ENCODE measurements around the gene KATNAL1.
A peak's percentile ranks its signal among the peaks of the same experiment; 100 is the strongest.

Gene KATNAL1

GRCh38 chr13:30158774-30159445 lies 148.4 kb downstream of the KATNAL1 start:
- DNase-seq, result peak; percentile 13

GRCh38 chr13:30157616-30157993 lies 149.7 kb downstream of the KATNAL1 start:
- no peak for DNase-seq

DNA sequence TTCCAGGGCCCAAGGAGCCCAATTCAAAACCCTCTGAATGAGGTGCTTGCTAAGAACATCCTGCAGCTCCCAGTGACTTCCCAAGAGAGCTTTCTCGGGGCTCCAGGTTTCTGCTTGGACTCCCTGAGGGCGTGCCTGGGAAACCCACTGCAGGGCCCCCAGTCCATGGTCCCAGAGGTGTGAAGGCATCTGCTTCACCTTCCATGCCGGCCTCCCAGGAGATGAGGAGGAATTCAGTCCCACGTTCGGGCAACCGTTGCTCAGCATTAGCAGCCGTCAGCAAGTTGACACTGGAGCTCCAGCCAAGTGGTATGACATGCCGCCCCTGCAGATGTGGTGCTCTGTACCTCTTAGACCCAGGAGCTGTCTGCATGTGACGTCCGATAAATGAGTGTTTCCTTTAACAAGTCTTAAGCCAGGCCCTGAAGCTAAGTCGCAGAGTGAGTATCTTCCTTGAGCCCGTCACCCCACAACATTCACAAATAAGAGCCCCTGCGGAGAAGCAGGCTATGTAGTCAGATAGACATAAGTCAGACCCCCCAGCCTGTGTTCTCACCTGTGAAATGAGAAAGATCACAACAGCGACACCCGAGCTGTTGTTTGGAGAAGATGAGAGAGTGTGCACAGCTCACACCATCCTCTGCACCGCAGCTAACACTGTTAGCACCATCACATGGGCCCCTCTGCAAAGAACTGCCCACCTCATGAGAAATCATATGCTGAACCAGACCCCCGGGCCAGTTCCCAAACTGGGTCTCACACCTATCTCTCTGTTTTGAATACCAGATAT lies 150.3 kb downstream of the KATNAL1 start:
- DNase-seq, result no peak

- DNase-seq, result no peak
These were observed 151.1 kb downstream of the KATNAL1 start for GRCh38 chr13:30156270-30156669.

GRCh38 chr13:30154931-30155330 lies 152.4 kb downstream of the KATNAL1 start:
- DNase-seq, result no peak

- no peak for DNase-seq
These were observed 152.8 kb downstream of the KATNAL1 start for GRCh38 chr13:30154531-30154930.

DNA sequence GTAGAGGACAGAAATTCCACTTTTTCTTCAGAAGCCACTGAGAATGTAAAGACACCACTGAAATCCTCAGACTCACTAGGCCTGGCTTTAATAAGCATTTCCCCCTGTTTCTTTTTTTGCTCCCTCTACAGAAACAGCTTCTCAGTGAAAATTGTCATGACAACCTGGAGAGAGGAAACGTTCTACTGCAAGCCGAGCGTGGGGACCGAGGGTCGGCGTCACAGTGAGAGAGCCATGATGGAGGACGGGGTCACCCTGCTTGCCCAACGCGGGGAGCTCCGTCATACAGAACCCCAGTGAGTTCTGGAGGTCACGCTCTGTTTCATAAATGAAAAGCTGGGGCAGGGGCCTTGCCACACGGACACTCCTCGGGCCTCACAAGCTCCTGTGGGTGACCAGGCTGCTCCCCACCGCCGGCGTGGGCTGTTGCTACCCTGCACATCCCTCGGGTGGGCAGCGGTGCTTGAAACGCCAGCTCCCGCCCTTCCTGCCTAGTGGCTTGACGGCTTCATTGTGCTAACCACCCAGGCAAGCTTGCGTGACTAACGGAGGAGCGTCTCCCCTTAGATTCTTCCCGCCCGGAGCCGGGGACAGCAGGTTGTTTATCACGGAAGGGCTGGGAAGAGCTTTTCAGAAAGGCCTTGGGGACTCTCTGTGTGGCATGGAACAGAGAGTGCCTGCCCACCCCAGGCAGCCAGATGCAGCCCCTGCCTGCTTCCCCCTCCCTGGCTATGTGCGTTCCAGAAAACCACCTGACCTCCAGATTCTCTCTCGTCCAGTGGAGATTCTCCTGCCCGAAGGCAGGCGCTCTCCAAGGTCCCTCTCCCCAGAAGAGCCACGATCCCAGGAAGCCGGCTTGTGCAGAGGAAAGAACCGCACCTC lies 153.6 kb downstream of the KATNAL1 start:
- DNase-seq, result no peak
